Cardiac muscle cell (in vitro differentiated cells and primary cell): Measurements from ENCODE around the gene PHF2. TPM values are rescaled to one million over a fixed set of nuclear protein-coding genes. Genes with fewer than 3 reads are reported as not detected.

Experiments used
- DNase-seq, 2 donors: peaks; one replicate each; pipeline versions ENCODE4 v3.0.0 to v3.0.0-alpha.2; 2010 to 2017; ENCODE audit warnings: low read depth in 1 of 2, low spot score in 1 of 2
- H3K27ac ChIP-seq: fragments of 200-600 bp; sonication (generic); 2 replicates; pipeline ENCODE4 v1.5.1; 2016
- H3K27me3 ChIP-seq: fragments of 200-600 bp; sonication (generic); 2 replicates; pipeline ENCODE4 v1.6.0; 2016; ENCODE audit warnings: control low read depth
- H3K36me3 ChIP-seq: fragments of 200-600 bp; sonication (generic); 2 replicates; pipeline ENCODE4 v1.5.1; 2016; ENCODE audit warnings: control low read depth
- H3K4me1 ChIP-seq: fragments of 200-600 bp; sonication (generic); 2 replicates; pipeline ENCODE4 v1.8.1; 2017; ENCODE audit warnings: low read depth, mild to moderate bottlenecking, mixed run types
- H3K4me3 ChIP-seq: fragments of 200-600 bp; sonication (generic); 2 replicates; pipeline ENCODE4 v1.5.1; 2016; ENCODE audit warnings: mild to moderate bottlenecking
- H3K9me3 ChIP-seq: fragments of 200-600 bp; sonication (generic); 2 replicates; pipeline ENCODE4 v1.5.1; 2017; ENCODE audit warnings: low read depth, mild to moderate bottlenecking, control low read depth
- CTCF ChIP-seq: IDR thresholded peaks from 2 replicates; pipeline ENCODE4 v1.5.1; 2012; ENCODE audit warnings: low read depth, mild to moderate bottlenecking, low read length
- polyA plus RNA-seq: library from polyadenylated mRNA; unstranded; fragments of >200 nt; fragmentation: Nextera tagmentation; extraction: Ambion mirVana; gene quantifications from 2 replicates; pipeline ENCODE4 v1.2.1, GENCODE V29; 2016
- total RNA-seq: library from RNA; depleted of rRNA; stranded (reverse); fragments of >200 nt; gene quantifications from 2 replicates; pipeline ENCODE4 v1.2.3, GENCODE V29; 2016

PHF2 gene
- total and polyA plus RNA-seq, 2 experiments from 2014 or later, result 14.1 to 33.7 TPM

- Histone ChIP-seq H3K4me3 (no peak overlapping the region), H3K9me3 (no peaks in the 10 kb centered on the region), H3K27ac (no peak overlapping the region), H3K27me3 (no peaks in the 10 kb centered on the region), H3K36me3 (no peaks in the 10 kb centered on the region), H3K4me1 (no peaks in the 10 kb centered on the region)
- no peak for DNase-seq
- no peak for TF ChIP-seq CTCF
These were observed 121.9 kb downstream of the PHF2 start for GRCh38 chr9:93698140-93698908.

GRCh38 chr9:93699650-93700049 is 123.3 kb downstream of the PHF2 start:
- H3K27me3 ChIP-seq, result no peaks in the 10 kb centered on the region
- TF ChIP-seq CTCF, result no peak
- no peak for DNase-seq
- H3K4me3 ChIP-seq, result no peak overlapping the region
- no peak overlapping the region for H3K27ac ChIP-seq
- no peaks in the 10 kb centered on the region for H3K9me3 ChIP-seq
- no peaks in the 10 kb centered on the region for H3K36me3 ChIP-seq
- H3K4me1 ChIP-seq, result no peaks in the 10 kb centered on the region

- DNase-seq, result no peak
- no peak overlapping the region for H3K4me3 ChIP-seq
- H3K36me3 ChIP-seq, result no peaks in the 10 kb centered on the region
- no peaks in the 10 kb centered on the region for H3K27me3 ChIP-seq
- no peak for TF ChIP-seq CTCF
- H3K27ac ChIP-seq, result no peak overlapping the region
- no peaks in the 10 kb centered on the region for H3K9me3 ChIP-seq
- no peaks in the 10 kb centered on the region for H3K4me1 ChIP-seq
These were observed 125.3 kb downstream of the PHF2 start for GRCh38 chr9:93701494-93702218.

- no peak for TF ChIP-seq CTCF
- Histone ChIP-seq H3K9me3 (no peaks in the 10 kb centered on the region), H3K27ac (no peak overlapping the region), H3K4me3 (no peak overlapping the region), H3K4me1 (no peaks in the 10 kb centered on the region), H3K36me3 (no peaks in the 10 kb centered on the region), H3K27me3 (no peaks in the 10 kb centered on the region)
- no peak for DNase-seq
These were observed 125.9 kb downstream of the PHF2 start for GRCh38 chr9:93702261-93702660.

GRCh38 chr9:93708289-93708986 is 132.1 kb downstream of the PHF2 start:
- no peaks in the 10 kb centered on the region for H3K4me1 ChIP-seq
- TF ChIP-seq CTCF, result no peak
- no peak overlapping the region for H3K4me3 ChIP-seq
- H3K9me3 ChIP-seq, result no peaks in the 10 kb centered on the region
- H3K27me3 ChIP-seq, result no peaks in the 10 kb centered on the region
- H3K36me3 ChIP-seq, result no peaks in the 10 kb centered on the region
- no peak overlapping the region for H3K27ac ChIP-seq
- peak in 1 of 2 donors; percentile 22 for DNase-seq
